IMR-90 (cell line): ENCODE data around the gene CYFIP2. TPM values are rescaled to one million over a fixed set of nuclear protein-coding genes. Genes with fewer than 3 reads are reported as not detected.

Experiments
- ATAC-seq: fragments of 200-7000 bp; cut with Tn5 transposase; 2 replicates; pipeline ENCODE4 v1.9.1; 2020; ENCODE audit warnings: low read depth, mild to moderate bottlenecking, moderate library complexity
- BruUV-seq: library from RNA; stranded (reverse); fragments of 400-500 nt; replicated peaks from 2 replicates; lab custom pipeline; 2021; lab: Mats Ljungman, UMichigan
- CTCF ChIA-PET: fragments of 300-600 bp; formaldehyde crosslinking; extraction: SDS; loops from one replicate; lab custom pipeline; 2021; ENCODE audit warnings: antibody characterized with exemption; lab: Yijun Ruan, JAX
- POLR2A ChIA-PET: fragments of 300-600 bp; sonication (Branson Sonifier 250); formaldehyde crosslinking; loops from one replicate; lab custom pipeline; 2022; ENCODE audit warnings: antibody characterized with exemption; ENCODE audit not compliant: unreplicated experiment; lab: Charles Lee
- DNase-seq: peaks from one replicate; pipeline ENCODE4 v3.0.0; 2013
- H2AFZ ChIP-seq: replicated peaks from 2 replicates; pipeline ENCODE3; 2013; ENCODE audit warnings: low read length, mild to moderate bottlenecking; ENCODE audit not compliant: poor library complexity
- H2AK5ac ChIP-seq: 2 replicates; pipeline ENCODE4 v1.6.1; 2013; ENCODE audit warnings: low read depth, low read length, inconsistent platforms
- H2AK9ac ChIP-seq: replicated peaks from 2 replicates; pipeline ENCODE3; 2013; ENCODE audit warnings: mild to moderate bottlenecking, low read depth, low read length, moderate library complexity; ENCODE audit not compliant: poor library complexity
- H2BK120ac ChIP-seq: 2 replicates; pipeline ENCODE4 v1.6.1; 2013; ENCODE audit warnings: low read depth, low read length, inconsistent platforms
- H2BK15ac ChIP-seq: 3 replicates; pipeline ENCODE4 v1.6.1; 2013; ENCODE audit warnings: low read depth, low read length, inconsistent platforms
- H2BK20ac ChIP-seq: 2 replicates; pipeline ENCODE4 v1.6.1; 2013; ENCODE audit warnings: low read depth, mild to moderate bottlenecking, inconsistent platforms, low read length, moderate library complexity
- H2BK5ac ChIP-seq: 2 replicates; pipeline ENCODE4 v1.6.1; 2013; ENCODE audit warnings: mild to moderate bottlenecking, low read depth, low read length, inconsistent platforms; ENCODE audit not compliant: poor library complexity, severe bottlenecking
- H3K14ac ChIP-seq: replicated peaks from 2 replicates; pipeline ENCODE4 v1.6.1; 2013; ENCODE audit warnings: low read depth, low read length, inconsistent platforms
- H3K18ac ChIP-seq: 2 replicates; pipeline ENCODE4 v1.6.1; 2013; ENCODE audit warnings: low read depth, low read length, control low read depth
- H3K23ac ChIP-seq: 2 replicates; pipeline ENCODE4 v1.6.1; 2013; ENCODE audit warnings: low read depth, low read length, inconsistent platforms
- H3K27ac ChIP-seq: 2 replicates; pipeline ENCODE4 v1.5.1; 2013; ENCODE audit warnings: mild to moderate bottlenecking, control low read depth, low read length; ENCODE audit not compliant: insufficient read depth
- H3K27me3 ChIP-seq: 2 replicates; pipeline ENCODE4 v1.6.1; 2013; ENCODE audit warnings: low read length; ENCODE audit not compliant: control insufficient read depth, insufficient read depth
- H3K36me3 ChIP-seq: 2 replicates; pipeline ENCODE4 v1.6.1; 2013; ENCODE audit warnings: low read length, mixed read lengths; ENCODE audit not compliant: control insufficient read depth, insufficient read depth
- H3K4ac ChIP-seq: 2 replicates; pipeline ENCODE4 v1.6.1; 2013; ENCODE audit warnings: low read depth, low read length, inconsistent platforms
- H3K4me1 ChIP-seq: 2 replicates; pipeline ENCODE4 v1.6.1; 2013; ENCODE audit warnings: low read length, mixed read lengths; ENCODE audit not compliant: control insufficient read depth, insufficient read depth
- H3K4me2 ChIP-seq: 2 replicates; pipeline ENCODE4 v1.6.1; 2013; ENCODE audit warnings: low read depth, mild to moderate bottlenecking, control low read depth, low read length, moderate library complexity
- H3K4me3 ChIP-seq: 2 replicates; pipeline ENCODE4 v1.5.1; 2013; ENCODE audit warnings: low read depth, mild to moderate bottlenecking, control low read depth, low read length, moderate library complexity; ENCODE audit not compliant: insufficient read depth
- H3K56ac ChIP-seq: 2 replicates; pipeline ENCODE4 v1.6.1; 2013; ENCODE audit warnings: low read length, inconsistent platforms; ENCODE audit not compliant: insufficient read depth; ENCODE audit errors: extremely low read depth
- H3K79me1 ChIP-seq, 2 experiments: 2 replicates each; pipeline ENCODE4 v1.6.1; 2013; ENCODE audit warnings: low read length in 2 of 2, inconsistent platforms in 1 of 2, low read depth in 1 of 2
- H3K9ac ChIP-seq: 2 replicates; pipeline ENCODE4 v1.6.1; 2013; ENCODE audit warnings: low read depth, low read length, control low read depth
- H3K9me1 ChIP-seq: 2 replicates; pipeline ENCODE4 v1.6.1; 2013; ENCODE audit warnings: low read length, inconsistent platforms; ENCODE audit not compliant: insufficient read depth
- H3K9me3 ChIP-seq: 2 replicates; pipeline ENCODE4 v1.6.1; 2013; ENCODE audit warnings: low read length; ENCODE audit not compliant: control insufficient read depth, insufficient read depth
- H4K20me1 ChIP-seq: 2 replicates; pipeline ENCODE4 v1.6.1; 2013; ENCODE audit warnings: low read length, inconsistent platforms; ENCODE audit not compliant: insufficient read depth
- H4K5ac ChIP-seq: 2 replicates; pipeline ENCODE4 v1.6.1; 2013; ENCODE audit warnings: mild to moderate bottlenecking, low read depth, low read length, control low read depth
- H4K8ac ChIP-seq, 2 experiments: 2 replicates each; pipeline ENCODE4 v1.6.1; 2013; ENCODE audit warnings: low read depth in 2 of 2, low read length in 2 of 2, control low read depth in 1 of 2, inconsistent platforms in 1 of 2
- H4K91ac ChIP-seq: 2 replicates; pipeline ENCODE4 v1.6.1; 2013; ENCODE audit warnings: low read depth, low read length, inconsistent platforms; ENCODE audit not compliant: insufficient read depth
- BHLHE40 ChIP-seq: fragments of 150-350 bp; IDR thresholded peaks from 2 replicates; pipeline ENCODE4 v1.6.1; 2016; ENCODE audit warnings: mild to moderate bottlenecking, low read depth, low read length
- CHD1 ChIP-seq: IDR thresholded peaks from 2 replicates; pipeline ENCODE4 v1.6.1; 2012; ENCODE audit warnings: low read depth, low read length, improper control_type of control experiment
- CTCF ChIP-seq: conservative IDR thresholded peaks from 2 replicates; pipeline ENCODE4 v1.5.1; 2012; ENCODE audit warnings: mild to moderate bottlenecking, low read depth, low read length, improper control_type of control experiment
- FOS ChIP-seq: fragments of 150-350 bp; IDR thresholded peaks from 2 replicates; pipeline ENCODE4 v1.6.1; 2016; ENCODE audit warnings: low read depth, low read length
- MAFK ChIP-seq: IDR thresholded peaks from 2 replicates; pipeline ENCODE4 v1.6.1; 2012; ENCODE audit warnings: low read depth, low read length, improper control_type of control experiment
- MAZ ChIP-seq: IDR thresholded peaks from 2 replicates; pipeline ENCODE4 v1.6.1; 2012; ENCODE audit warnings: low read depth, mild to moderate bottlenecking, low read length, improper control_type of control experiment, moderate library complexity, borderline replicate concordance
- MXI1 ChIP-seq: IDR thresholded peaks from 2 replicates; pipeline ENCODE4 v1.6.1; 2012; ENCODE audit warnings: low read depth, mild to moderate bottlenecking, low read length, moderate library complexity, borderline replicate concordance
- NFE2L2 ChIP-seq: fragments of 150-350 bp; IDR thresholded peaks from 2 replicates; pipeline ENCODE4 v1.6.1; 2016; ENCODE audit warnings: low read depth, mild to moderate bottlenecking, low read length
- POLR2A ChIP-seq: IDR thresholded peaks from 2 replicates; pipeline ENCODE4 v1.6.1; 2012; ENCODE audit warnings: mild to moderate bottlenecking, low read depth, low read length
- RAD21 ChIP-seq: IDR thresholded peaks from 2 replicates; pipeline ENCODE4 v1.6.1; 2012; ENCODE audit warnings: low read length, improper control_type of control experiment
- RCOR1 ChIP-seq: IDR thresholded peaks from 2 replicates; pipeline ENCODE4 v1.6.1; 2012; ENCODE audit warnings: mild to moderate bottlenecking, low read length, improper control_type of control experiment; ENCODE audit not compliant: insufficient replicate concordance
- RFX5 ChIP-seq: IDR thresholded peaks from 2 replicates; pipeline ENCODE4 v1.8.0; 2012; ENCODE audit warnings: low read depth, mild to moderate bottlenecking, low read length, moderate library complexity
- SMC3 ChIP-seq: fragments of 150-350 bp; IDR thresholded peaks from 2 replicates; pipeline ENCODE4 v1.6.1; 2016; ENCODE audit warnings: low read depth, mild to moderate bottlenecking, antibody characterized with exemption, low read length, moderate library complexity
- WGBS, 2 experiments: methylation state at CpG; one replicate each; pipeline versions ENCODE4 v1.1.5 to v1.1.7; 2013; ENCODE audit warnings: missing lambda C conversion rate in 2 of 2; ENCODE audit not compliant: insufficient read length in 1 of 2; ENCODE audit errors: extremely low coverage in 2 of 2; 5-methylcytosine and 5-hydroxymethylcytosine counted together
- dilution Hi-C: fragments of 300-500 bp; cut with HindIII; formaldehyde crosslinking; loops from one replicate; pipeline ENCODE4 v1.14.3; 2018; ENCODE audit warnings: low sequenced_read_pairs; ENCODE audit not compliant: unreplicated experiment
- in situ Hi-C: fragments of 300-500 bp; cut with MboI; formaldehyde crosslinking; loops from 3 replicates; pipeline ENCODE4 v1.14.3; 2019; ENCODE audit warnings: low sequenced_read_pairs, inconsistent platforms, mixed read lengths
- intact Hi-C: fragments of 100-400 bp; cut with micrococcal nuclease; formaldehyde crosslinking; loops from 2 replicates; pipeline ENCODE4 v1.10.0; 2022
- polyA plus RNA-seq, 3 experiments: library from polyadenylated mRNA; depleted of rRNA; stranded (reverse); fragments of >200 nt; gene quantifications; 2 replicates each; pipeline ENCODE4 v1.2.3, GENCODE V29; 2012; ENCODE audit warnings: low replicate concordance in 1 of 3
- total RNA-seq: library from RNA; depleted of rRNA; stranded (reverse); fragments of >200 nt; gene quantifications from 2 replicates; pipeline ENCODE4 v1.2.3, GENCODE V29; 2012
- TF ChIP-seq, protein P1 (sequence below): fragments of 150-350 bp; IDR thresholded peaks from 2 replicates; pipeline ENCODE4 v1.6.1; 2017; ENCODE audit warnings: mild to moderate bottlenecking, antibody characterized with exemption, low read length, low read depth

Gene CYFIP2
- total and polyA plus RNA-seq, 2 of the 4 experiments (the other 2 are of a cell fraction): 6.8 to 13.4 TPM

DNA sequence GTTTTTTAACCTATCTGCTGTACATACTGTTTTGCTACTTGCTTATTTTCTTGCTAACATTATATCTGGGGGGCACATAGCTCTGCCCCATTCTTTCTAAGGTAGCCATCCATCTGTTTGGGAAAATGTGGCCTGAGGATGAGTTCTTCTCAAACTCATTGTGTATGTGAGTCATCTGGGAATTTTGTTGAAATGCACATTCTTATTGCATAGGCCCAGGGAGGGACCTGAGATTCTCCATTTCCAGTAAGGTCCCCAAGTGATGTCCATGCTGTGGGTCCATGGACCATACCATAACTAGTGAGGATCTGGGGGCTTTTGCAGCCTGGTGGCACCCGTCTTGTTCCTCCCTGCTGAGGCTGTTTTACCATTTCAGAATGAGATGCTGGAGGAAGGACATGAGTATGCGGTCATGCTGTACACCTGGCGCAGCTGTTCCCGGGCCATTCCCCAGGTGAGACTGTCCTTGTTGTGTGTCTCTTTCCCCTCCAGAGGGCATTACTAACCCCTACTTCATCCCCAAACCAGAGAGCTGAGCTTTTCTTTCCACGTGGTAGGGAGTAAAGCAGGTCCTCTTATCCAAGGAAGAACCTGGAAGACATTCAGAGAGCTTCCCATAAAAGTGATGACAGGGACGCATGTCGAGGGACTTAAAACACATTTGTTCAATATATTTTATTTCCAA lies 28.6 kb downstream of the CYFIP2 start:
- Histone ChIP-seq H3K14ac (no peak overlapping the region), H4K20me1 (no peaks in the 10 kb centered on the region), H3K9ac (no peak overlapping the region), H4K8ac (no peak overlapping the region), H2BK5ac (no peak overlapping the region), H3K79me1 (no peaks in the 10 kb centered on the region), H2AFZ (no peak overlapping the region), H3K4me2 (no peak overlapping the region), H2AK9ac (no peak overlapping the region), H2BK15ac (no peak overlapping the region), H3K36me3 (no peaks in the 10 kb centered on the region), H3K18ac (no peak overlapping the region), H3K9me1 (peaks cover 9% of the 10 kb centered on the region; the same call in 1 of the 2 replicates), H3K27ac (no peak overlapping the region), H4K91ac (no peak overlapping the region), H2BK120ac (no peak overlapping the region), H2AK5ac (no peak overlapping the region), H3K4me3 (no peak overlapping the region), H3K27me3 (no peaks in the 10 kb centered on the region), H3K23ac (no peak overlapping the region), H3K9me3 (no peaks in the 10 kb centered on the region), H3K56ac (no peak overlapping the region), H4K5ac (no peak overlapping the region), H3K4me1 (peaks cover 4% of the 10 kb centered on the region; the same call in 1 of the 2 replicates), H3K4ac (no peak overlapping the region; the same call in 1 of the 2 replicates), H2BK20ac (no peak overlapping the region)
- intact Hi-C loops: no loop called here
- no peak for DNase-seq
- no peak for ATAC-seq
- ChIA-PET CTCF (interaction anchor here (0.7 kb wide), 1 partner anchor 13 kb away, joined by 3 read pairs; no protein-coding TSS in a partner anchor), POLR2A (no interaction called here)
- no peak for TF ChIP-seq MXI1
- TF ChIP-seq RAD21: no peak
- no peak for TF ChIP-seq NFE2L2
- TF ChIP-seq CTCF: no peak
- TF ChIP-seq RCOR1: no peak
- TF ChIP-seq, protein P1, sequence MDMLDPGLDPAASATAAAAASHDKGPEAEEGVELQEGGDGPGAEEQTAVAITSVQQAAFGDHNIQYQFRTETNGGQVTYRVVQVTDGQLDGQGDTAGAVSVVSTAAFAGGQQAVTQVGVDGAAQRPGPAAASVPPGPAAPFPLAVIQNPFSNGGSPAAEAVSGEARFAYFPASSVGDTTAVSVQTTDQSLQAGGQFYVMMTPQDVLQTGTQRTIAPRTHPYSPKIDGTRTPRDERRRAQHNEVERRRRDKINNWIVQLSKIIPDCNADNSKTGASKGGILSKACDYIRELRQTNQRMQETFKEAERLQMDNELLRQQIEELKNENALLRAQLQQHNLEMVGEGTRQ: no peak
- no peak for TF ChIP-seq POLR2A
- TF ChIP-seq MAFK: no peak
- no peak for TF ChIP-seq RFX5
- no peak for TF ChIP-seq BHLHE40
- no peak for TF ChIP-seq FOS
- TF ChIP-seq SMC3: no peak
- TF ChIP-seq MAZ: no peak
- TF ChIP-seq CHD1: no peak
- in situ Hi-C loops: no loop called here
- dilution Hi-C loops: no loop called here
- WGBS, 2 experiments: no CpG with 5 or more reads among the region's 7 CpGs
- BruUV-seq: no TSS peak
